Type B pancreatic cell (in vitro differentiated cells): Measurements from ENCODE around the gene GPR107. TPM values are rescaled to one million over a fixed set of nuclear protein-coding genes. Genes with fewer than 3 reads are reported as not detected.

Source experiments
- DNase-seq: peaks from one replicate; pipeline ENCODE4 v3.0.0; 2021; ENCODE audit warnings: mixed read lengths; ENCODE audit not compliant: unreplicated experiment; ENCODE audit errors: extremely low spot score
- H3K27ac Mint-ChIP-seq: 2 replicates; pipeline ENCODE4 v1.8.0; 2021; ENCODE audit warnings: mild to moderate bottlenecking, mixed read lengths
- H3K27me3 Mint-ChIP-seq: 2 replicates; pipeline ENCODE4 v1.8.0; 2021; ENCODE audit warnings: mixed read lengths
- H3K36me3 Mint-ChIP-seq: 2 replicates; pipeline ENCODE4 v1.8.0; 2021; ENCODE audit warnings: mixed read lengths
- H3K4me1 Mint-ChIP-seq: one replicate; pipeline ENCODE4 v1.8.0; 2021; ENCODE audit warnings: mixed read lengths; ENCODE audit not compliant: unreplicated experiment
- H3K4me3 Mint-ChIP-seq: 2 replicates; pipeline ENCODE4 v1.8.0; 2021; ENCODE audit warnings: mild to moderate bottlenecking, mixed read lengths
- H3K9me3 Mint-ChIP-seq: 2 replicates; pipeline ENCODE4 v1.8.0; 2021; ENCODE audit warnings: mixed read lengths
- total RNA-seq: library from RNA; stranded (reverse); gene quantifications from 2 replicates; pipeline ENCODE4 v1.2.1, GENCODE V29; 2021; ENCODE audit warnings: low replicate concordance
- TF ChIP-seq, protein P1 (sequence below): fragments of 200-600 bp; sonication (generic); conservative IDR thresholded peaks from 2 replicates; pipeline ENCODE4 v1.5.0; 2021; ENCODE audit warnings: antibody characterized with exemption, mild to moderate bottlenecking

The GPR107 gene
- total RNA-seq, 1 donor from 2014 or later = 43.6 TPM

DNA sequence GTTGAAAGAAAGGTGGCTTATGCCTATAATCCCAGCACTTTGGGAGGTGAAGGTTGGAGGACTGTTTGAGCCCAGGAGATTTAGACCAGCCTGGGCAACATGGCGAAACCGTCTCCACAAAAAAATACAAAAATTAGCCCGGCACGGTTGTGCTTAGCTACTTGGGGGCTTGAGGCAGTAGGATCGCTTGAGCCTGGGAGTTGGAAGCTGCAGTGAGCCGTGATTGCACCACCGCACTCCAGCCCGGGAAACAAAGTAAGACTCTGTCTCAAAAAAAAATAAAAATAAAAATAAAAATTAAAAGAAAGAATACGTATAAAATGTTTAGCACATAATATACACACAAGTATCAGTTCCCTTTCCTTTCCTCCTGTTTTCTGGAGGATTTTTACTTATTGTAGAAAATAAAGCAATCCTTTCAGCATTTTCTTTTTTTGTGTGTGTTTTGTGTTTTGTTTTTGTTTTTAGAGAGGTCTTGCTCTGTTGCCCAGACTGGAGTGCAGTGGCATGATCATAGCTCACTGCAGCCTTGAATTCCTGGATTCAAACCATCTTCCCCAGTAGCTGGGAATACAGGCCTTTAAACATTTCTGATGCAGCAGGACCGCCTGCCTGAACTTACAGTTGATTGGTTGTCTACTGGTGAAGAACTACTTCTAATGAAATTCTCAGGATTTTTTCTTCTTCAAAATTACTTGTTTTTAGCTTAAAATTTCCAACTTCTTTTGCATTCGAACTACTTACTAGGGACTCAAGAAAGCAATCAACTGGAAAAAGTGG, 4.1 kb upstream of the GPR107 start:
- Mint-ChIP-seq H3K4me3 (no peak overlapping the region), H3K4me1 (peaks cover 25% of the 10 kb centered on the region), H3K27me3 (no peaks in the 10 kb centered on the region), H3K27ac (no peak overlapping the region), H3K36me3 (no peaks in the 10 kb centered on the region), H3K9me3 (no peaks in the 10 kb centered on the region)
- no peak for DNase-seq
- TF ChIP-seq, protein P1, sequence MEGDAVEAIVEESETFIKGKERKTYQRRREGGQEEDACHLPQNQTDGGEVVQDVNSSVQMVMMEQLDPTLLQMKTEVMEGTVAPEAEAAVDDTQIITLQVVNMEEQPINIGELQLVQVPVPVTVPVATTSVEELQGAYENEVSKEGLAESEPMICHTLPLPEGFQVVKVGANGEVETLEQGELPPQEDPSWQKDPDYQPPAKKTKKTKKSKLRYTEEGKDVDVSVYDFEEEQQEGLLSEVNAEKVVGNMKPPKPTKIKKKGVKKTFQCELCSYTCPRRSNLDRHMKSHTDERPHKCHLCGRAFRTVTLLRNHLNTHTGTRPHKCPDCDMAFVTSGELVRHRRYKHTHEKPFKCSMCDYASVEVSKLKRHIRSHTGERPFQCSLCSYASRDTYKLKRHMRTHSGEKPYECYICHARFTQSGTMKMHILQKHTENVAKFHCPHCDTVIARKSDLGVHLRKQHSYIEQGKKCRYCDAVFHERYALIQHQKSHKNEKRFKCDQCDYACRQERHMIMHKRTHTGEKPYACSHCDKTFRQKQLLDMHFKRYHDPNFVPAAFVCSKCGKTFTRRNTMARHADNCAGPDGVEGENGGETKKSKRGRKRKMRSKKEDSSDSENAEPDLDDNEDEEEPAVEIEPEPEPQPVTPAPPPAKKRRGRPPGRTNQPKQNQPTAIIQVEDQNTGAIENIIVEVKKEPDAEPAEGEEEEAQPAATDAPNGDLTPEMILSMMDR = no peak

DNA sequence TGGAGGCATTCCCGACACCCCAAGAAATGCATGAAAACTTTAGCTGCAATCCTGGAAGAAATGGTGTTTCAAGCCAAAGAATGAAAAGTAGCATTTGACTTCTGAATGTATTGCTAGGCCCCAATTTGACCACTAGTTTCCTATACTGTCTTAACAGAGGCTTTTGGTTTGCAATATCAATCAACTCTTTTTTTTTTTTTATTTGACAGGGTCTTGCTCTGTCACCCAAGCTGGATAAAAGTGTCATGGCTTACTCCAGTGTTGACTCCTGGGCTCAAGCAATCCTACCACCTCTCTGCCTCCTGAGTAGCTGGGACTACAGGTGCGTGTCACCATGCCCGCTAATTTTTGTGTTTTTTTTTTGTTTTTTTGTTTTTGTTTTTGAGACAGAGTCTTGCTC, 3.2 kb upstream of the GPR107 start:
- Mint-ChIP-seq H3K36me3 (no peaks in the 10 kb centered on the region), H3K4me3 (peak overlapping the region; percentile 28), H3K9me3 (no peaks in the 10 kb centered on the region), H3K27me3 (no peaks in the 10 kb centered on the region), H3K4me1 (peaks cover 18% of the 10 kb centered on the region), H3K27ac (peak overlapping the region; percentile 73)
- no peak for DNase-seq
- TF ChIP-seq, protein P1 = no peak

DNA sequence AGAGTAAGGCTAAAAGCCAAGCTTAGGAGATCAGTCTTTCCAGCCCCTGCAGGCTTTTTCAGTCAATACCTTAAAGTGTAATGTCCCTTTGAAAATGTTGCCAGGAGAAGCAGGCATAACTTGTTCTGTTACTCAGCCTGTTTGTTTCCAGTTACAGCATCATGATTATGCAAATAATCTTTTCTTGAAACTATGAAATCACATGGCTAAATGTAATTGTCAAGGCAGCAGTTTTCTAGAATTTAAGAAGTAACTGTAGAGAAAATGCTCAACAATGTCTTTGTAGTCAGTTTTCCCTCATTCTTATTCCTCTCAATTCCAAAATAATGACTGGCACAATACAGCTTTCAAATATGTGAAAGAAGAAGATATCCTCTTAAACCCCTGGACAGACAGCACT, 1.9 kb upstream of the GPR107 start:
- H3K27ac Mint-ChIP-seq = peak overlapping the region; percentile 98
- H3K27me3 Mint-ChIP-seq = no peaks in the 10 kb centered on the region
- TF ChIP-seq, protein P1 = no peak
- H3K36me3 Mint-ChIP-seq = no peaks in the 10 kb centered on the region
- H3K4me3 Mint-ChIP-seq = peak overlapping the region; percentile 99
- no peaks in the 10 kb centered on the region for H3K9me3 Mint-ChIP-seq
- DNase-seq = no peak
- H3K4me1 Mint-ChIP-seq = peaks cover 12% of the 10 kb centered on the region

DNA sequence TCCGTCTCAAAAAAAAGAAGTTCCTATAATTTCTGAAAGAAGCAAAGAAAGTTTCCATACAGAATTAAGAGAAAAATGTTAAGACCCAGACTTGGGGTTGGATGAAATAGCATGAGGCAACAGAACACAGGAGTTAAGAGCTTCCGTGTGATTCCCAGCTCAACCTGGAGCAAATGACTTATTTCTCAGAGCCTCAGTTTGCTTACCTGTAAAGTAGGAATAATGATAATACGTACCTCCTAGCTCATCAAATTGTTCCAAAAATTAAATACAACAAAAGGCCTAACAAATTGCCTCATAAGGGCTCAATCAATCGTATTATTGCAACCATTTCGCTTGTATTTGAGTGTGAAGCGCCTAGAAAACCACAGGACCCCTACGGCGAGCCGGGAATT, 600 bp upstream of the GPR107 start:
- DNase-seq = no peak
- TF ChIP-seq, protein P1 = no peak
- peaks cover 2% of the 10 kb centered on the region for H3K36me3 Mint-ChIP-seq
- peaks cover 14% of the 10 kb centered on the region for H3K4me1 Mint-ChIP-seq
- H3K27ac Mint-ChIP-seq = peak overlapping the region; percentile 87
- H3K9me3 Mint-ChIP-seq = no peaks in the 10 kb centered on the region
- H3K27me3 Mint-ChIP-seq = no peaks in the 10 kb centered on the region
- H3K4me3 Mint-ChIP-seq = peak overlapping the region; percentile 99

DNA sequence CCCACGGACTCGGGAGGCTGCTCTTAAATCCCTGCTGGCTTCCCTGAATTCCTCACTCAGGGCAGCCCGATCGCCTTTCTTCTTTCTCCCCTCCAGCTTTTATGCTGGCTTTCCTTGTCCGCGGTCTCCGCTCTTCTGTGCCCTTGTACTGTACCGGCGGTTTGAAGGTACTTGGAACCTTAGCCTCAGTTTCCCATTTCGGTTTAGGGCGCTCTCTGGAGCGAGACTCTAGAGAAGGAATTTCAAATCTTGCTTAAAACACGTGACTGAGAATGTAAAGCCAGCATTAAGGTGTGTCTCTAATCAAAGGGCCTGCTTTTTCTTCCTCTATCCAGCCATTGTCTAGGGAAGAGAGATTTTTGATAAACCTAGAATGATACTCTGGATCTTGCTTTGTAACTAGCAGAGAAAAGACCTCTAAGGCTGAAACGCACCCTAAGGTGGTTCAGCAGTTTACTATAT, 650 bp downstream of the GPR107 start:
- H3K27me3 Mint-ChIP-seq = no peaks in the 10 kb centered on the region
- TF ChIP-seq, protein P1 = no peak
- H3K4me1 Mint-ChIP-seq = peaks cover 16% of the 10 kb centered on the region
- H3K9me3 Mint-ChIP-seq = no peaks in the 10 kb centered on the region
- peak overlapping the region; percentile 99 for H3K4me3 Mint-ChIP-seq
- H3K36me3 Mint-ChIP-seq = peaks cover 7% of the 10 kb centered on the region
- DNase-seq = no peak
- H3K27ac Mint-ChIP-seq = peak overlapping the region; percentile 99
